GM12878 (cell line): ENCODE results near the gene RAE1. TPM values are rescaled to one million over a fixed set of nuclear protein-coding genes. Genes with fewer than 3 reads are reported as not detected.

Experiments used
- ATAC-seq: fragments of 200-7000 bp; cut with Tn5 transposase; 3 replicates; pipeline ENCODE4 v1.9.1; 2020; ENCODE audit warnings: mild to moderate bottlenecking, moderate library complexity
- BruUV-seq: library from RNA; stranded (reverse); fragments of 400-500 nt; replicated peaks from 2 replicates; lab custom pipeline; 2021; lab: Mats Ljungman, UMichigan
- CTCF ChIA-PET: fragments of 300-600 bp; sonication (Branson Sonifier 250); formaldehyde crosslinking; extraction: SDS; loops from one replicate; lab custom pipeline; 2021; ENCODE audit warnings: inconsistent platforms; lab: Yijun Ruan, JAX
- POLR2A ChIA-PET: fragments of 350-600 bp; formaldehyde crosslinking; extraction: SDS; loops from one replicate; lab custom pipeline; 2021; ENCODE audit warnings: inconsistent platforms; lab: Charles Lee
- RAD21 ChIA-PET: fragments of 300-600 bp; sonication (Branson Sonifier 250); formaldehyde crosslinking; loops from one replicate; lab custom pipeline; 2023; ENCODE audit warnings: antibody characterized with exemption; ENCODE audit not compliant: unreplicated experiment; lab: Charles Lee
- SMC1A ChIA-PET: fragments of 300-600 bp; sonication (Branson Sonifier 250); formaldehyde crosslinking; loops from one replicate; lab custom pipeline; 2023; ENCODE audit not compliant: unreplicated experiment, uncharacterized antibody; lab: Charles Lee
- DNase-seq: peaks from one replicate; pipeline ENCODE4 v3.0.0-alpha.2; 2011; ENCODE audit warnings: low read depth, low spot score
- FAIRE-seq: peaks from 3 replicates; lab custom pipeline; 2011; peaks lifted over from hg19 to GRCh38; lab: Jason Lieb, UNC
- H2AFZ ChIP-seq: 2 replicates; pipeline ENCODE4 v1.6.0; 2011; ENCODE audit warnings: low read depth, low read length, control low read depth; ENCODE audit not compliant: control insufficient read depth
- H3K27ac ChIP-seq: 2 replicates; pipeline ENCODE4 v1.5.1; 2011; ENCODE audit warnings: control low read depth; ENCODE audit not compliant: control insufficient read depth, insufficient read depth
- H3K27me3 ChIP-seq, 2 experiments: replicated peaks in 1 of 2; 2 replicates each; pipeline versions ENCODE4 v1.6.0 to v1.6.1; 2011; ENCODE audit warnings: low read length in 1 of 2; ENCODE audit not compliant: control insufficient read depth in 2 of 2, insufficient read depth in 2 of 2
- H3K36me3 ChIP-seq, 2 experiments: 2 replicates each; pipeline ENCODE4 v1.5.1; 2011; ENCODE audit warnings: low read length in 1 of 2; ENCODE audit not compliant: control insufficient read depth in 2 of 2, insufficient read depth in 2 of 2
- H3K4me1 ChIP-seq: 2 replicates; pipeline ENCODE4 v1.6.1; 2011; ENCODE audit warnings: mild to moderate bottlenecking, low read length, moderate library complexity, mixed read lengths; ENCODE audit not compliant: control insufficient read depth, insufficient read depth
- H3K4me2 ChIP-seq: 2 replicates; pipeline ENCODE4 v1.6.0; 2011; ENCODE audit warnings: control low read depth; ENCODE audit not compliant: control insufficient read depth, insufficient read depth
- H3K4me3 ChIP-seq: fragments of 200-600 bp; sonication (generic); 2 replicates; pipeline ENCODE4 v1.5.1; 2016
- H3K79me2 ChIP-seq: 2 replicates; pipeline ENCODE4 v1.6.0; 2011; ENCODE audit warnings: low read length; ENCODE audit not compliant: control insufficient read depth, insufficient read depth
- H3K9ac ChIP-seq: 2 replicates; pipeline ENCODE4 v1.8.0; 2011; ENCODE audit warnings: low read length, control low read depth, mixed read lengths; ENCODE audit not compliant: control insufficient read depth, insufficient read depth
- H3K9me3 ChIP-seq: replicated peaks from 3 replicates; pipeline ENCODE4 v1.5.1; 2011; ENCODE audit warnings: mild to moderate bottlenecking, low read length; ENCODE audit not compliant: control insufficient read depth, insufficient read depth
- H4K20me1 ChIP-seq: 2 replicates; pipeline ENCODE4 v1.6.0; 2011; ENCODE audit not compliant: control insufficient read depth, insufficient read depth
- EED ChIP-seq: sonication (generic); IDR thresholded peaks from 2 replicates; pipeline ENCODE4 v1.6.1; 2016; ENCODE audit warnings: antibody characterized with exemption, low read depth
- EP300 ChIP-seq, 2 experiments: fragments of 150-350 bp in 1 of 2; IDR thresholded peaks; 2 replicates each; pipeline ENCODE4 v1.6.1; 2011 to 2012; ENCODE audit warnings: low read depth in 2 of 2, low read length in 2 of 2, borderline replicate concordance in 1 of 2, improper control_type of control experiment in 1 of 2, inconsistent platforms in 1 of 2; ENCODE audit not compliant: control insufficient read depth in 1 of 2
- ETV6 ChIP-seq, 2 experiments: fragments of 450-650 bp in 1 of 2; IDR thresholded peaks in 1 of 2; conservative IDR thresholded peaks in 1 of 2; 2 replicates each; pipeline ENCODE4 v1.6.1; 2014; ENCODE audit warnings: antibody characterized with exemption in 1 of 2, borderline replicate concordance in 1 of 2, low read depth in 1 of 2, mild to moderate bottlenecking in 1 of 2, moderate library complexity in 1 of 2
- HDAC6 ChIP-seq: fragments of 200-600 bp; sonication (generic); IDR thresholded peaks from one replicate; pipeline ENCODE4 v1.8.0; 2017; ENCODE audit warnings: antibody characterized with exemption; ENCODE audit not compliant: unreplicated experiment
- LARP7 ChIP-seq: fragments of 450-650 bp; IDR thresholded peaks from 2 replicates; pipeline ENCODE4 v1.6.1; 2017; ENCODE audit warnings: mild to moderate bottlenecking
- MEF2A ChIP-seq: IDR thresholded peaks from 2 replicates; pipeline ENCODE4 v1.6.1; 2011; ENCODE audit warnings: low read depth, mild to moderate bottlenecking, low read length, moderate library complexity; ENCODE audit not compliant: insufficient read depth
- POLR2AphosphoS2 ChIP-seq: IDR thresholded peaks from 2 replicates; pipeline ENCODE4 v1.6.1; 2011; ENCODE audit warnings: low read depth, mild to moderate bottlenecking, low read length, improper control_type of control experiment, moderate library complexity
- TARDBP ChIP-seq: IDR thresholded peaks from 2 replicates; pipeline ENCODE4 v1.6.1; 2016; ENCODE audit warnings: borderline replicate concordance
- ZNF217 ChIP-seq: fragments of 450-650 bp; IDR thresholded peaks from 2 replicates; pipeline ENCODE4 v1.6.1; 2017; ENCODE audit warnings: antibody characterized with exemption, mild to moderate bottlenecking
- WGBS: methylation state at CpG from one replicate; pipeline ENCODE4 v1.1.6; 2016; ENCODE audit warnings: low lambda C conversion rate; ENCODE audit not compliant: insufficient replicate concordance, insufficient coverage; ENCODE audit errors: missing lambda C conversion rate; 5-methylcytosine and 5-hydroxymethylcytosine counted together
- in situ Hi-C: fragments of 300-500 bp; cut with MboI; formaldehyde crosslinking; loops from 9 replicates; pipeline ENCODE4 v1.14.3; 2018; ENCODE audit warnings: mixed read lengths
- intact Hi-C: fragments of 100-400 bp; cut with micrococcal nuclease; formaldehyde crosslinking; loops from one replicate; pipeline ENCODE4 v1.14.2; 2022; ENCODE audit not compliant: unreplicated experiment
- polyA plus RNA-seq, 11 experiments: library from polyadenylated mRNA; depleted of rRNA in 4 of 11; unstranded in 6 of 11; stranded (reverse) in 5 of 11; fragments of >200 nt; fragmentation: Nextera tagmentation in 4 of 11; fragmentation: Illumina TruSeq in 1 of 11; extraction: Ambion mirVana in 4 of 11; extraction: Trizol in 1 of 11; gene quantifications; 1 replicate in 1 of 11; 2 replicates in 10 of 11; pipeline versions ENCODE4 v1.2.1 to v1.2.3, GENCODE V29; 2011 to 2016; ENCODE audit warnings: inconsistent platforms in 2 of 11, missing spikeins in 2 of 11, low read depth in 1 of 11
- total RNA-seq, 4 experiments: library from RNA; depleted of rRNA in 3 of 4; stranded (reverse); fragments of >200 nt in 3 of 4; fragmentation: Illumina TruSeq in 1 of 4; extraction: Trizol in 1 of 4; gene quantifications; 2 replicates each; pipeline versions ENCODE4 v1.2.1 to v1.2.3, GENCODE V29; 2013 to 2021
- TF ChIP-seq, protein P1 (sequence below): IDR thresholded peaks from 2 replicates; pipeline ENCODE4 v1.6.1; 2012; ENCODE audit warnings: mild to moderate bottlenecking, low read depth, low read length
- TF ChIP-seq, protein P2 (sequence below): fragments of 450-650 bp; IDR thresholded peaks from 2 replicates; pipeline ENCODE4 v1.6.1; 2017; ENCODE audit warnings: mild to moderate bottlenecking, moderate library complexity
- TF ChIP-seq, protein P3 (sequence below): fragments of 450-650 bp; conservative IDR thresholded peaks from 2 replicates; pipeline ENCODE4 v1.6.1; 2017; ENCODE audit warnings: mild to moderate bottlenecking, moderate library complexity
- TF ChIP-seq, protein P4 (sequence below): IDR thresholded peaks from 2 replicates; pipeline ENCODE4 v1.6.1; 2011; ENCODE audit warnings: low read depth, mild to moderate bottlenecking, low read length, moderate library complexity, borderline replicate concordance; ENCODE audit errors: extremely low read depth

The RAE1 gene
- total and polyA plus RNA-seq, 10 of the 15 experiments (the other 5 are each of a cell fraction or from before 2014, with no cell fraction given) = 28.7 to 107 (median 49.3) TPM

DNA sequence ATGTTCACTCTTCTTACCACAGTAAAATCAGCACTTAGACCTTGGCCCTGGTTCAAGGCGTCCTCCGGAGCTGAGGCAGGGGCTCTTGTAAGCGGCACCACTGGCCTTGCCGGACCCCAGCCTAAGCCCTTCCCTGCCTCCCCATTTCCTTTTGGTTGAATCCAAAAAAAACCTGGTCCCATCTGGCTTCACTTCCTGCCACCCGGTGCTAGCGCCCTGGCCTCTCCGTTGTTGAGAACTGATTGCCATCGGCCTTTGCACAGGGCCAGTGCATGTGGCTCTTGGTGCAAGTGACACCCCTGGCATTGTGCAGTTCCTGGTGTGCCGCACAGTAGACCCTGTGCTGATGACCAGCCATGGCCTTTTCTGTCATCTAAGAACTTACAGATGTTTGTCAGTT is 21.1 kb downstream of the RAE1 start:
- RAD21 ChIA-PET = no interaction called here
- H4K20me1 ChIP-seq = no peaks in the 10 kb centered on the region
- BruUV-seq = no TSS peak
- no peak overlapping the region for H3K4me3 ChIP-seq
- no peaks in the 10 kb centered on the region for H3K79me2 ChIP-seq
- H3K4me1 ChIP-seq = no peaks in the 10 kb centered on the region
- TF ChIP-seq, protein P1, sequence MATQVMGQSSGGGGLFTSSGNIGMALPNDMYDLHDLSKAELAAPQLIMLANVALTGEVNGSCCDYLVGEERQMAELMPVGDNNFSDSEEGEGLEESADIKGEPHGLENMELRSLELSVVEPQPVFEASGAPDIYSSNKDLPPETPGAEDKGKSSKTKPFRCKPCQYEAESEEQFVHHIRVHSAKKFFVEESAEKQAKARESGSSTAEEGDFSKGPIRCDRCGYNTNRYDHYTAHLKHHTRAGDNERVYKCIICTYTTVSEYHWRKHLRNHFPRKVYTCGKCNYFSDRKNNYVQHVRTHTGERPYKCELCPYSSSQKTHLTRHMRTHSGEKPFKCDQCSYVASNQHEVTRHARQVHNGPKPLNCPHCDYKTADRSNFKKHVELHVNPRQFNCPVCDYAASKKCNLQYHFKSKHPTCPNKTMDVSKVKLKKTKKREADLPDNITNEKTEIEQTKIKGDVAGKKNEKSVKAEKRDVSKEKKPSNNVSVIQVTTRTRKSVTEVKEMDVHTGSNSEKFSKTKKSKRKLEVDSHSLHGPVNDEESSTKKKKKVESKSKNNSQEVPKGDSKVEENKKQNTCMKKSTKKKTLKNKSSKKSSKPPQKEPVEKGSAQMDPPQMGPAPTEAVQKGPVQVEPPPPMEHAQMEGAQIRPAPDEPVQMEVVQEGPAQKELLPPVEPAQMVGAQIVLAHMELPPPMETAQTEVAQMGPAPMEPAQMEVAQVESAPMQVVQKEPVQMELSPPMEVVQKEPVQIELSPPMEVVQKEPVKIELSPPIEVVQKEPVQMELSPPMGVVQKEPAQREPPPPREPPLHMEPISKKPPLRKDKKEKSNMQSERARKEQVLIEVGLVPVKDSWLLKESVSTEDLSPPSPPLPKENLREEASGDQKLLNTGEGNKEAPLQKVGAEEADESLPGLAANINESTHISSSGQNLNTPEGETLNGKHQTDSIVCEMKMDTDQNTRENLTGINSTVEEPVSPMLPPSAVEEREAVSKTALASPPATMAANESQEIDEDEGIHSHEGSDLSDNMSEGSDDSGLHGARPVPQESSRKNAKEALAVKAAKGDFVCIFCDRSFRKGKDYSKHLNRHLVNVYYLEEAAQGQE = no peak
- no peak for TF ChIP-seq MEF2A
- no peak for TF ChIP-seq POLR2AphosphoS2
- TF ChIP-seq, protein P2, sequence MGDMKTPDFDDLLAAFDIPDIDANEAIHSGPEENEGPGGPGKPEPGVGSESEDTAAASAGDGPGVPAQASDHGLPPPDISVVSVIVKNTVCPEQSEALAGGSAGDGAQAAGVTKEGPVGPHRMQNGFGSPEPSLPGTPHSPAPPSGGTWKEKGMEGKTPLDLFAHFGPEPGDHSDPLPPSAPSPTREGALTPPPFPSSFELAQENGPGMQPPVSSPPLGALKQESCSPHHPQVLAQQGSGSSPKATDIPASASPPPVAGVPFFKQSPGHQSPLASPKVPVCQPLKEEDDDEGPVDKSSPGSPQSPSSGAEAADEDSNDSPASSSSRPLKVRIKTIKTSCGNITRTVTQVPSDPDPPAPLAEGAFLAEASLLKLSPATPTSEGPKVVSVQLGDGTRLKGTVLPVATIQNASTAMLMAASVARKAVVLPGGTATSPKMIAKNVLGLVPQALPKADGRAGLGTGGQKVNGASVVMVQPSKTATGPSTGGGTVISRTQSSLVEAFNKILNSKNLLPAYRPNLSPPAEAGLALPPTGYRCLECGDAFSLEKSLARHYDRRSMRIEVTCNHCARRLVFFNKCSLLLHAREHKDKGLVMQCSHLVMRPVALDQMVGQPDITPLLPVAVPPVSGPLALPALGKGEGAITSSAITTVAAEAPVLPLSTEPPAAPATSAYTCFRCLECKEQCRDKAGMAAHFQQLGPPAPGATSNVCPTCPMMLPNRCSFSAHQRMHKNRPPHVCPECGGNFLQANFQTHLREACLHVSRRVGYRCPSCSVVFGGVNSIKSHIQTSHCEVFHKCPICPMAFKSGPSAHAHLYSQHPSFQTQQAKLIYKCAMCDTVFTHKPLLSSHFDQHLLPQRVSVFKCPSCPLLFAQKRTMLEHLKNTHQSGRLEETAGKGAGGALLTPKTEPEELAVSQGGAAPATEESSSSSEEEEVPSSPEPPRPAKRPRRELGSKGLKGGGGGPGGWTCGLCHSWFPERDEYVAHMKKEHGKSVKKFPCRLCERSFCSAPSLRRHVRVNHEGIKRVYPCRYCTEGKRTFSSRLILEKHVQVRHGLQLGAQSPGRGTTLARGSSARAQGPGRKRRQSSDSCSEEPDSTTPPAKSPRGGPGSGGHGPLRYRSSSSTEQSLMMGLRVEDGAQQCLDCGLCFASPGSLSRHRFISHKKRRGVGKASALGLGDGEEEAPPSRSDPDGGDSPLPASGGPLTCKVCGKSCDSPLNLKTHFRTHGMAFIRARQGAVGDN = no peak
- TF ChIP-seq EED = no peak
- TF ChIP-seq EP300 (IDR thresholded peaks at IDR 0.05; ENCODE audit: borderline replicate concordance in 1 of 2, control insufficient read depth in 1 of 2, low read depth in 2 of 2, low read length in 2 of 2) = no peak
- TF ChIP-seq TARDBP = no peak
- TF ChIP-seq, protein P3, sequence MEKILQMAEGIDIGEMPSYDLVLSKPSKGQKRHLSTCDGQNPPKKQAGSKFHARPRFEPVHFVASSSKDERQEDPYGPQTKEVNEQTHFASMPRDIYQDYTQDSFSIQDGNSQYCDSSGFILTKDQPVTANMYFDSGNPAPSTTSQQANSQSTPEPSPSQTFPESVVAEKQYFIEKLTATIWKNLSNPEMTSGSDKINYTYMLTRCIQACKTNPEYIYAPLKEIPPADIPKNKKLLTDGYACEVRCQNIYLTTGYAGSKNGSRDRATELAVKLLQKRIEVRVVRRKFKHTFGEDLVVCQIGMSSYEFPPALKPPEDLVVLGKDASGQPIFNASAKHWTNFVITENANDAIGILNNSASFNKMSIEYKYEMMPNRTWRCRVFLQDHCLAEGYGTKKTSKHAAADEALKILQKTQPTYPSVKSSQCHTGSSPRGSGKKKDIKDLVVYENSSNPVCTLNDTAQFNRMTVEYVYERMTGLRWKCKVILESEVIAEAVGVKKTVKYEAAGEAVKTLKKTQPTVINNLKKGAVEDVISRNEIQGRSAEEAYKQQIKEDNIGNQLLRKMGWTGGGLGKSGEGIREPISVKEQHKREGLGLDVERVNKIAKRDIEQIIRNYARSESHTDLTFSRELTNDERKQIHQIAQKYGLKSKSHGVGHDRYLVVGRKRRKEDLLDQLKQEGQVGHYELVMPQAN = no peak
- no peak for TF ChIP-seq ETV6 (conservative IDR thresholded peaks at IDR 0.05 in 1 of 2, IDR thresholded peaks at IDR 0.05 in 1 of 2; ENCODE audit: borderline replicate concordance in 1 of 2, low read depth in 1 of 2)
- no peak for TF ChIP-seq ZNF217
- no peak for TF ChIP-seq HDAC6
- TF ChIP-seq, protein P4, sequence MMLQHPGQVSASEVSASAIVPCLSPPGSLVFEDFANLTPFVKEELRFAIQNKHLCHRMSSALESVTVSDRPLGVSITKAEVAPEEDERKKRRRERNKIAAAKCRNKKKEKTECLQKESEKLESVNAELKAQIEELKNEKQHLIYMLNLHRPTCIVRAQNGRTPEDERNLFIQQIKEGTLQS = no peak
- TF ChIP-seq LARP7 = no peak
- H2AFZ ChIP-seq = no peak overlapping the region
- H3K9me3 ChIP-seq = no peaks in the 10 kb centered on the region
- CTCF ChIA-PET = no interaction called here
- FAIRE-seq = no peak
- SMC1A ChIA-PET = no interaction called here
- intact Hi-C loops = no loop called here
- no peak overlapping the region for H3K27ac ChIP-seq
- no peak for ATAC-seq
- no peak for DNase-seq
- in situ Hi-C loops = no loop called here
- H3K27me3 ChIP-seq = no peaks in the 10 kb centered on the region
- POLR2A ChIA-PET = no interaction called here
- H3K9ac ChIP-seq = no peak overlapping the region
- WGBS = 97% methylated on average over 9 of the region's 9 CpGs
- H3K4me2 ChIP-seq = no peak overlapping the region
- H3K36me3 ChIP-seq = peaks cover 45 to 61% of the 10 kb centered on the region in 2 experiments
